GM21619 (cell line): Measurements from ENCODE around the gene DGCR8.
A peak's percentile ranks its signal among the peaks of the same experiment; 100 is the strongest.
"Not testable (repeated sequence)": the region's sequence is repeated elsewhere in the genome, so short reads cannot be mapped to it uniquely, and the experiment has no call there.

Experiments used
- ATAC-seq: cut with Tn5 transposase; IDR thresholded peaks from one replicate; pipeline ENCODE4 v1.9.1; 2021; ENCODE audit not compliant: unreplicated experiment

Gene DGCR8

DNA sequence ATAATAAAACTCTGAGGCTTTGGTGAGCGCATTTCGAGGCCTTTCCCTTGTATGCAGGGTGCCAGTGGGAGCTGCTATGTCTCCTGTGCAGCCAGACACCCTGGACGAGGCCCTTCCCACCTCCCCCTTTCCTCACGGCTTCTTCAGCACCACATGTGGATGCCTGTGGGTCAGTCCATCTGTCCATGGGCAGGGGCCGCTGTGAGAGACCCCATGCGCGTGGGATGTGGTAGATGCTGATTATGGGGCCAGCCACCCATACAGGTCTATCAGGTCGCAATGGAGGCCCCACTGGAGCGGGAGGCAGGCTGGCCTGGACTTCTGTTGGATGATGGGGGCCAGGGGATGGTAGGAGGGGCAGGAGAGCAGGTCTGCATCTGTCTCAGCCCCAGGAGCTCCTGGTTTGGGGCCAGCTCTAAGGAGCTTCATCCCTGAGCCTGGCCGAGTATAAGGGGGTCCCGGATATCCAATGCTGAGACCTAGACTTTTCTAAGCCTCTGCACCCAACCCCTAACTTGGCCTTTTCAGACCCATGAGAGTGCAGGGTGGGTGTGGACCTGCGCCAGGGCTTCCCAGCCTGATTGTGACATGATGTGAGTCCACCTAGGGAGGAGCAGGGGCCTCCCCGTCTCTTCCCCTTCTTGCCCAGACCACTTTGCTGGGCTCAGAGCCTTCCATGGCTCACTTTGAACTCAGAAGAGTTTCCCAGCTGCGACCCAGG, 14.0 kb upstream of the DGCR8 start:
- no peak for ATAC-seq

DNA sequence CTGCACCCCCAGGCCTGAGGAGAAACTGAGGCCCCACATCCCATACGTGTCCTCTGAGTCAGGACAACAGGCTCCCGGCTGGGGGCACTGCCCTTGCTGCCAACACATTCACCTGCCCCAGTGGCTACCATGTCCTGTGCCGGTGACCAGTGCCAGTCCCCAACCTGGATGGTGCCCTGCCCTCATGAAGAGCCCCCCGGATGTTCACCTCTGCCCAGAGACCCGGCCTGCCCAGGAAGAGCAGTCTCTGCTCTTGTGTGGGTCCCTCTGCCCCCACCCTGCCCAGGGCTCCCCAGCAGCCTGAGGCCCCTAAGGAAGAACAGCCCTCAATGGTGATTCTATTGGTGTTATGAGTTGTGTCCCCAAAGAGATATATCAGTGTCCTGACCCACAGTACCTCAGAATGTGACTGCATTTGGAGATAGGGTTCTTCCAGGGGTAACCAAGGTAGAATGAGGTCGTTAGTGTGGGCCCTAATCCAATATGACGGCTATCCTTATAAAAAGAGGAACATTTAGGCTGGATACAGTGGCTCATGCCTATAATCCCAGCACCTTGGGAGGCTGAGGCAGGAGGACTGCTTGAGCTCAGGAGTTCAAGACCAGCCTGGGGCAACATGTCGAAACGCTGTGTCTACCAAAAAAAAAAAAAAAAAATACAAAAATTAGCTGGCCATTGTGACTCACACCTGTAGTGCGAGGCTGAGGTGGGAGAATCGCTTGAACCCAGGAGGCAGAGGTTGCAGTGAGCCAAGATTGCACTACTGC, 13.2 kb upstream of the DGCR8 start:
- ATAC-seq: no peak

DNA sequence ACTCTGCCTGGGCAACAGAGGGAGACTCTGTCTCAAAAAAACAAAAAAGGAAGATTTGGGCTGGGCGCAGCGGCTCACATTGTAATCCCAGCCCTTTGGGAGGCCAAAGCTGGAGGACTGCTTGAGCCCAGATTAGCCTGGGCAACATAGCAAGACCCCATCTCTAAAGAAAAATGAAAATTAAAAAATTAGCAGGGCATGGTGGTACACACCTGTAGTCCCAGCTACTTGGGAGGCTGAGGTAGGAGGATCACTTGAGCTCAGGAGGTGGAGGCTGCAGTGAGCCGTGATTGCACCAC, 12.7 kb upstream of the DGCR8 start:
- not testable (repeated sequence) for ATAC-seq

- no peak for ATAC-seq
Measured at GRCh38 chr22:20068640-20069039, 11.4 kb upstream of the DGCR8 start.

- ATAC-seq: no peak
Measured at GRCh38 chr22:20069331-20070042, 10.6 kb upstream of the DGCR8 start.

DNA sequence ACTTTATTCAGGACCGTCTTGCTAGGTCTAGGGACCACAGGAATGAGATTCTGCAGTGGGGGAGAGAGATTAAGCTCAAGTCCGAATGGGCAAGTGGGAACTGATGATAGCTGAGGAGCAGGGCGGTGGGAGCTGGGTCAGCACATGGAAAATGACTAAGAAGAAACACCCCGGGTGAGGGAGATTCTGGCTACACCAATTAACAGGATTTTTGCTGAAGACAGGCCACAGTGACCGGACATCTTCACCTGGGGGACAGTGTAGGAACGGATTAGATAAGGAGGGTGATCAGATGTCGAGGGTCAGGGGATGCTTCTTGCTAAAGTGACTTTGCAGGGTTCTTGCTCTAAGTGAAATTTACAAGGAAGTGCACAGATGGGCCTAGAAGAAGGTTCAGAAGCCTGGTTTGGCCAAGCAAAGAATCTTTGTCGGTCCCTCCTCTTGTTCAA, 8.5 kb upstream of the DGCR8 start:
- no peak for ATAC-seq

GRCh38 chr22:20076627-20077172, 3.3 kb upstream of the DGCR8 start:
- ATAC-seq: no peak

GRCh38 chr22:20080445-20080775, 369 bp downstream of the DGCR8 start:
- ATAC-seq: peak; percentile 54

DNA sequence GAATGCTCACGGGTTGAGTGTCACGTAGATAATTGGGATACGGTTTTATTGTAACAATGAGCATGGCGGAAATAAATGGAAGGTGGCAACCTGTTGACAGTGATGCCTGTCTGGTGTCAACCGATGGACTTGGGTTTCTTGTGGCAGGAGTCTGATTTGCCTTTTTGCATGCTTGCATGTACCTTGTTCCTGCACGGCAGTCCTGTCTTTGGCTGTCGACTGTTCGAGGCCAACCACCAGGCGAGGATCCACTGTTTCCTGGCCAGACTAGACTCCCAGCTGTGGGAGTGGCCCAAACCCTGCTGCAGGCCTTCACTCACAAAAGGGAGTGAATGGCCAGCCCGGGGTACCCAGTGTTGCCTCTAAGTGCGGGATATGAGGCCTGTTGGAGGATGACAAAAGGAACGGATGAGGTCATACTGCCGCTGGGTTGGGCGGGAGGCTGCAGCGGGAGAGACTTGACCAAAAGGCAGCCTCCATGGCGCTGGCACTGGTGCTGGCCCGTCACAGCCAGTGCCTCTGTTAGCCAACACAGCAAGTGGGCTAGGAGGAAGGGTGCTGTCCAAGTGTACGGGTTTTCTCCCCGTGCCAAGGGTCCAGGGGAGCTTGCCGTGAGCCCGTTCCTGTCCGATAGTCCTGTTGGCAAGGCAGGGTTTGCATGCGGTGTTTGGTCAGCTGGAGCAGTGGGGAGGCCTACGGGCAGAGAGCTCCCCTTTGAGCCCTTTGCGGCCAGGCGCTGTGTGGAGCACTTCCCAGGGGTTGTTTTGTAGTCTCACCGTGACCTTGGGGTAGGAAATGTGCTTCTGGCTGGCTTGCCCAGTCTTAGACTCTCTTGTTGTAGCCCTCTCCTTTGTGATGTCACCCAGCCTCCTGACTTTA, 974 bp downstream of the DGCR8 start:
- no peak for ATAC-seq

- no peak for ATAC-seq
Measured at GRCh38 chr22:20083157-20083890, 3.3 kb downstream of the DGCR8 start.

GRCh38 chr22:20083891-20084546, 4.0 kb downstream of the DGCR8 start:
- no peak for ATAC-seq

DNA sequence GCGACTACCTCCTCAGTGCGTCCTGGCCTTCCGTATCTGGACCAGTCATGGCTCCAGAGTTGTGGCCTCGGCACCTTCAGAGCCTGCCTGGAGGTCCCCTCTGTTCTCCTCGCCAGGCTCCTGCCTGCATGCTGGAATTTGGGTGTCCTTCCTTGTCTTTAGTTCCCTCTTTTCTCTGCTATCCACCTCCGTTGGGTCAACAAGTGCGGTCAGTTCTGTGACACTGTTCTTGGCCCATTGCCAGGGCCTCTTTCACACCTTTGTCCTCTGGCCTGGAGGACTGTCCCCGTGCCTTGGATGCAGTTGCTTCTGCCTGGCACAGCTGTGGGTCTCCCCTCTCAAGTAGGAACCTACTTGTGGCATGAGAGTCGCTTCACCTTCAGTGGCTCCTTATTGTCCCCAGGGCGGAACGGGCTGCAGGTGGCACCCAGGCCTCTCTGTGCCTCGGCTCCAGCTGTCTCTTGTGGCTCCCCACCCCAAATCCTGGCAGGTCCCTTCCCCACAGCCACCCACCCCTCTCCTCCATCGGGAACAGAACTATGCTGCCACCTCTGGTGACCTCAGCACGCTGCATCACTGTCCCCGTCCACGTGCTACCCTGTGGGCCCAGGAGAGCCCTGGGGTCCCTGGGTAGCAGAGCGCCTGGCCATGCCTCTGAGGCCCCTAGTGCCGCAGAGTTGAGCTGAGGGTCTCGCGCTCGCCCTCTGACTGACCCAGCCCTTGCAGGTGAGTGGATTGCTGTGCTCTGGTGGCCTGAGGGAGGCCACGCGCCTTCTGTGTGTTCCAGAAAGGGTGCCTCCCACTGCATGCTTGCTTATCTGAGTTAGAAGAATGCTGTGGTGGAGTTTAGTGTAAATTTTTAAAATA, 4.7 kb downstream of the DGCR8 start:
- no peak for ATAC-seq

DNA sequence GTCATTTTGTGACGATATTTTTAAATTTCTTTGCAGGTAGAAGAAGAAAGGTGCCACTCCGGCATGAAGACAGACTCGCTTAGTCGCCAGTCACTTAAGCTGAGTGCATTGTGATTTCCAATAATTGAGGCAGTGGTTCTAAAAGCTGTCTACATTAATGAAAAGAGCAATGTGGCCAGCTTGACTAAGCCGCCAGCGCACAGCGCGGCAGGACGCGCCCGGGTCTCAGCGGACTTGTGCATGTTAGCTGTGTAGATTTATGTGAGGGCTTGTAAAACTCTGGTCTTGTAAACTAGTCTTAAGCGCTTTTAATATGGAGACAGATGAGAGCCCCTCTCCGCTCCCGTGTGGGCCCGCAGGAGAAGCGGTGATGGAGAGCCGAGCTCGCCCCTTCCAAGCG, 5.6 kb downstream of the DGCR8 start:
- no peak for ATAC-seq

DNA sequence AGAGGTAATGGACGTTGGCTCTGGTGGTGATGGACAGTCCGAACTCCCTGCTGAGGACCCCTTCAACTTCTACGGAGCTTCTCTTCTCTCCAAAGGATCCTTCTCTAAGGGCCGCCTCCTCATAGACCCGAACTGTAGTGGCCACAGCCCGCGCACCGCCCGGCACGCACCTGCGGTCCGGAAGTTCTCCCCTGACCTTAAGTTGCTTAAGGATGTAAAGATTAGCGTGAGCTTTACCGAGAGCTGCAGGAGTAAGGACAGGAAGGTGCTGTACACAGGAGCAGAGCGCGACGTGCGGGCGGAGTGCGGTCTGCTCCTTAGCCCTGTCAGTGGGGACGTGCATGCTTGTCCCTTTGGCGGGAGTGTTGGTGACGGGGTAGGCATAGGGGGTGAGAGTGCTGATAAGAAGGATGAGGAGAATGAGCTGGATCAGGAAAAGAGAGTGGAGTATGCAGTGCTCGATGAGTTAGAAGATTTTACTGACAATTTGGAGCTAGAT, 6.1 kb downstream of the DGCR8 start:
- ATAC-seq: no peak

- ATAC-seq: no peak
Measured at GRCh38 chr22:20086763-20087162, 6.7 kb downstream of the DGCR8 start.

GRCh38 chr22:20087319-20088262, 7.5 kb downstream of the DGCR8 start:
- ATAC-seq: no peak

DNA sequence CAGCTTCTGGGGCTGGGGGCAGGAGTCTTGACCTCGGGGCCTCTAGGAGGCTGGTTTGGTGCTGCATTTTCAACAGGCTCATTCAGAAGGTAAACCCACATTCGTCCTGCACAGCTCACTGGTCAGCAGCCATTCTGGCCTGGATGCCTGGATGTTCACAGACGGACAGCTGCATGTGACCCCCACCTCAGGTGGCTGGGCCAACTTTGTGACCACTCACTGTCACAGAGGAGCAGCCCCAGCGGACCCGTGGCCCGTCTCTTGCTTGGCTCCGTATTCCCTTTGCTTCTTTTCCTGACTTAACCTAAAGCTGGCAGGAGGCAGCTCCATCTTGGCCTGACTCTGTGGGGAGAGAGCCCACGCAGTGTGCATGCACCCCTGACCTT, 8.2 kb downstream of the DGCR8 start:
- ATAC-seq: no peak
